ENCODE results near the gene CCDC66. TPM values are rescaled to one million over a fixed set of nuclear protein-coding genes. Genes with fewer than 3 reads are reported as not detected.
A peak's percentile ranks its signal among the peaks of the same experiment; 100 is the strongest.

Gene CCDC66
- total and polyA plus RNA-seq, 2 of the 4 experiments (the other 2 are of a cell fraction), result 6.0 to 9.1 TPM

GRCh38 chr3:56556908-56557830, at the start of gene CCDC66 (continued):
- TF ChIP-seq POLR2A (IDR thresholded peaks at IDR 0.05; ENCODE audit: low read depth, low read length) (peak; percentile 77; the same call in 1 of the 2 replicates), MXI1 (IDR thresholded peaks at IDR 0.05; ENCODE audit: borderline replicate concordance, low read depth, low read length) (no peak; the same call in 1 of the 2 replicates), NFE2L2 (IDR thresholded peaks at IDR 0.05; ENCODE audit: low read depth, low read length) (no peak), MAFK (IDR thresholded peaks at IDR 0.05; ENCODE audit: low read depth, low read length) (no peak)

DNA sequence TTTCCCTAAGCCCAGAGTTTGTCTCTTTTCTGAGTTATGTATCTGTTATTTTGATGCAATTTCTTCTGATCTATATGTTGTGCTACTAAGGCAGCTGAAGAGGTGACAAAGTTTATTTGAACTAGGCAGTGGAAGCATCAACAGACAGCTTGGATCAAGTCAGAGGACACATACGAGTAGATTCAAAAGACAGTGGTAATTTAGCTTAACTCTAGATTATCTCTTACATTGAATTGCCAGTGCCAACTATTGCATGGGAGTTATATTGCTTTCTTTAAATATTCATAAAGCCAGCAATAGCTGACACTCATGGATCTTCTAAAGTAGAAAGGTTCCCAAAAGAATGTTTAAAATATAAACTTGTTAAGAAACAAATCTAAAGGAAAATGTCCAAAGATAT, 37.3 kb upstream of the CCDC66 start:
- Histone ChIP-seq H3K4me2 (ENCODE audit: low read depth, low read length) (no peak overlapping the region), H3K9me1 (ENCODE audit: insufficient read depth, low read length) (no peaks in the 10 kb centered on the region), H2BK15ac (ENCODE audit: low read depth, low read length) (no peak overlapping the region), H3K9me3 (ENCODE audit: control insufficient read depth, insufficient read depth, low read length) (no peaks in the 10 kb centered on the region), H3K23ac (ENCODE audit: low read depth, low read length) (no peak overlapping the region), H3K27me3 (ENCODE audit: control insufficient read depth, insufficient read depth, low read length) (no peaks in the 10 kb centered on the region), H2BK120ac (ENCODE audit: low read depth, low read length) (no peak overlapping the region), H2AFZ (replicated peaks; ENCODE audit: low read length, poor library complexity) (no peak overlapping the region), H3K79me1 (ENCODE audit: low read depth in 1 of 2, low read length in 2 of 2) (no peaks in the 10 kb centered on the region), H3K9ac (ENCODE audit: low read depth, low read length) (no peak overlapping the region), H4K5ac (ENCODE audit: low read depth, low read length) (no peak overlapping the region), H3K56ac (ENCODE audit: extremely low read depth, insufficient read depth, low read length) (no peak overlapping the region), H2AK9ac (replicated peaks; ENCODE audit: low read depth, low read length, poor library complexity) (no peak overlapping the region), H3K14ac (replicated peaks; ENCODE audit: low read depth, low read length) (no peak overlapping the region), H4K20me1 (ENCODE audit: insufficient read depth, low read length) (no peaks in the 10 kb centered on the region), H3K18ac (ENCODE audit: low read depth, low read length) (no peak overlapping the region), H2BK5ac (ENCODE audit: low read depth, low read length, poor library complexity, severe bottlenecking) (no peak overlapping the region), H3K36me3 (ENCODE audit: control insufficient read depth, insufficient read depth, low read length) (no peaks in the 10 kb centered on the region), H4K91ac (ENCODE audit: insufficient read depth, low read depth, low read length) (no peak overlapping the region), H2AK5ac (ENCODE audit: low read depth, low read length) (no peak overlapping the region), H3K4ac (ENCODE audit: low read depth, low read length) (no peak overlapping the region), H3K27ac (ENCODE audit: insufficient read depth, low read length) (no peak overlapping the region), H4K8ac (ENCODE audit: low read depth in 2 of 2, low read length in 2 of 2) (no peak overlapping the region), H2BK20ac (ENCODE audit: low read depth, low read length) (no peak overlapping the region), H3K4me1 (ENCODE audit: control insufficient read depth, insufficient read depth, low read length) (no peaks in the 10 kb centered on the region), H3K4me3 (ENCODE audit: insufficient read depth, low read depth, low read length) (no peak overlapping the region)
- in situ Hi-C loops (cut with MboI; ENCODE audit: low sequenced_read_pairs), result no loop called here
- BruUV-seq (replicated peaks), result no TSS peak
- intact Hi-C loops (cut with micrococcal nuclease), result no loop called here
- ATAC-seq (ENCODE audit: low read depth) (no peak), DNase-seq (no peak)
- POLR2A ChIA-PET (ENCODE audit: unreplicated experiment), result no interaction called here
- CTCF ChIA-PET, result interaction anchor here (1.1 kb wide), 1 partner anchor 25 kb away, joined by 3 read pairs; no protein-coding TSS in a partner anchor
- TF ChIP-seq USF2 (IDR thresholded peaks at IDR 0.05; ENCODE audit: low read depth, low read length) (no peak), CEBPB (IDR thresholded peaks at IDR 0.05; ENCODE audit: low read depth, low read length) (no peak), NFE2L2 (IDR thresholded peaks at IDR 0.05; ENCODE audit: low read depth, low read length) (no peak), POLR2A (IDR thresholded peaks at IDR 0.05; ENCODE audit: low read depth, low read length) (no peak), MXI1 (IDR thresholded peaks at IDR 0.05; ENCODE audit: borderline replicate concordance, low read depth, low read length) (no peak), RCOR1 (IDR thresholded peaks at IDR 0.05; ENCODE audit: insufficient replicate concordance, low read length) (no peak), SMC3 (IDR thresholded peaks at IDR 0.05; ENCODE audit: low read depth, low read length) (no peak), MAFK (IDR thresholded peaks at IDR 0.05; ENCODE audit: low read depth, low read length) (no peak), FOS (IDR thresholded peaks at IDR 0.05; ENCODE audit: low read depth, low read length) (no peak)
- TF ChIP-seq, protein P1, sequence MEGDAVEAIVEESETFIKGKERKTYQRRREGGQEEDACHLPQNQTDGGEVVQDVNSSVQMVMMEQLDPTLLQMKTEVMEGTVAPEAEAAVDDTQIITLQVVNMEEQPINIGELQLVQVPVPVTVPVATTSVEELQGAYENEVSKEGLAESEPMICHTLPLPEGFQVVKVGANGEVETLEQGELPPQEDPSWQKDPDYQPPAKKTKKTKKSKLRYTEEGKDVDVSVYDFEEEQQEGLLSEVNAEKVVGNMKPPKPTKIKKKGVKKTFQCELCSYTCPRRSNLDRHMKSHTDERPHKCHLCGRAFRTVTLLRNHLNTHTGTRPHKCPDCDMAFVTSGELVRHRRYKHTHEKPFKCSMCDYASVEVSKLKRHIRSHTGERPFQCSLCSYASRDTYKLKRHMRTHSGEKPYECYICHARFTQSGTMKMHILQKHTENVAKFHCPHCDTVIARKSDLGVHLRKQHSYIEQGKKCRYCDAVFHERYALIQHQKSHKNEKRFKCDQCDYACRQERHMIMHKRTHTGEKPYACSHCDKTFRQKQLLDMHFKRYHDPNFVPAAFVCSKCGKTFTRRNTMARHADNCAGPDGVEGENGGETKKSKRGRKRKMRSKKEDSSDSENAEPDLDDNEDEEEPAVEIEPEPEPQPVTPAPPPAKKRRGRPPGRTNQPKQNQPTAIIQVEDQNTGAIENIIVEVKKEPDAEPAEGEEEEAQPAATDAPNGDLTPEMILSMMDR (conservative IDR thresholded peaks at IDR 0.05; ENCODE audit: low read depth, low read length), result no peak
- no CpG with 5 or more reads among the region's 1 CpG for WGBS, 2 experiments (ENCODE audit: extremely low coverage in 2 of 2, insufficient read length in 1 of 2)
- dilution Hi-C loops (cut with HindIII; ENCODE audit: low sequenced_read_pairs, unreplicated experiment), result no loop called here
